WTC11 (cell line): Measurements from ENCODE around the gene ITPR1.

ENCODE experiments used
- CTCF ChIP-seq: fragments of 200-600 bp; IDR thresholded peaks from 2 replicates; pipeline ENCODE4 v1.8.0; 2022; ENCODE audit warnings: antibody characterized with exemption
- IRF1 ChIP-seq: sonication (generic); formaldehyde crosslinking; IDR thresholded peaks from 2 replicates; pipeline ENCODE4 v1.8.0; 2023; ENCODE audit warnings: missing genetic modification reagents
- NFE2L1 ChIP-seq: sonication (generic); formaldehyde crosslinking; IDR thresholded peaks from 2 replicates; pipeline ENCODE4 v1.8.1; 2023; ENCODE audit warnings: missing genetic modification reagents
- NR3C1 ChIP-seq: sonication (generic); formaldehyde crosslinking; conservative IDR thresholded peaks from 2 replicates; pipeline ENCODE4 v1.8.1; 2023; ENCODE audit warnings: low read depth, mild to moderate bottlenecking, missing genetic modification reagents
- RELA ChIP-seq: sonication (generic); formaldehyde crosslinking; IDR thresholded peaks from 2 replicates; pipeline ENCODE4 v1.8.1; 2022; ENCODE audit warnings: missing genetic modification reagents, mild to moderate bottlenecking, borderline replicate concordance
- SMAD3 ChIP-seq: sonication (generic); formaldehyde crosslinking; IDR thresholded peaks from 2 replicates; pipeline ENCODE4 v1.8.0; 2022; ENCODE audit warnings: missing genetic modification reagents, mild to moderate bottlenecking, borderline replicate concordance
- USF2 ChIP-seq: sonication (generic); formaldehyde crosslinking; IDR thresholded peaks from 2 replicates; pipeline ENCODE4 v1.8.1; 2023; ENCODE audit warnings: mild to moderate bottlenecking, missing genetic modification reagents, moderate library complexity
- ZNF232 ChIP-seq: sonication (generic); formaldehyde crosslinking; IDR thresholded peaks from 2 replicates; pipeline ENCODE4 v1.8.0; 2022; ENCODE audit warnings: mild to moderate bottlenecking, missing genetic modification reagents
- ZNF425 ChIP-seq: fragments of 250-450 bp; sonication (Bioruptor Pico); conservative IDR thresholded peaks from 2 replicates; pipeline ENCODE4 v1.9.0; 2021; ENCODE audit warnings: mild to moderate bottlenecking

GRCh38 chr3:4514321-4514720, 21.2 kb downstream of the ITPR1 start:
- TF ChIP-seq NR3C1: no peak
- TF ChIP-seq CTCF: no peak
- TF ChIP-seq USF2 (CRISPR knock-in tag): no peak
- no peak for TF ChIP-seq NFE2L1 (CRISPR knock-in tag)
- no peak for TF ChIP-seq SMAD3 (CRISPR knock-in tag)
- TF ChIP-seq ZNF425 (CRISPR knock-in tag): no peak
- TF ChIP-seq RELA (CRISPR knock-in tag): no peak
- no peak for TF ChIP-seq IRF1 (CRISPR knock-in tag)
- TF ChIP-seq ZNF232 (CRISPR knock-in tag): no peak
